OCI-LY1 (cell line): ENCODE data around the gene PIAS1.

Source experiments
- EZH2 ChIP-seq: fragments of 200-600 bp; sonication (generic), shearing (Covaris generic); IDR thresholded peaks from 2 replicates; pipeline ENCODE4 v1.8.0; 2017; ENCODE audit warnings: borderline replicate concordance, mixed run types, mild to moderate bottlenecking, antibody characterized with exemption, low read length, moderate library complexity, mixed read lengths
- TF ChIP-seq, protein P1 (sequence below): fragments of 200-600 bp; sonication (generic), shearing (Covaris generic); IDR thresholded peaks from 2 replicates; pipeline ENCODE4 v1.5.1; 2017; ENCODE audit warnings: mild to moderate bottlenecking, antibody characterized with exemption, low read length, moderate library complexity, mixed read lengths

DNA sequence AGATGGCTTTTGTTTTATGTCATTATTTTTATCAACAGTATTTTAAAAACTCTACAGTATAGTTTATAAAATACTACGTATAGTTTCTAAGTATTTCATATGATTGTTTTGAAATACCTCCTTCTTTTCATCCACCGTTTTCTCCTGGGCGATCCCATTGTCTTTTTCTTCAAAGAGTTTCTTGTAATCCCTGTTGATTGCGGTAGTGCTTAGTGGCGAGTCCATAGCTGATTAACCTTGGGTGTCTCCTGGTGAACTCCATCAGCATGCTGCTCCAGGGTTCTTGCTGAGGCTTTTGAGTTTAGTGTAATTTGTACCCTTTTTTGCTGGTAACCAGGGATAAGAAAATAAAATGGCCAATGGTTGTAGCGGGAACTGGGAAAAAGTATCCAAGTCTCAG lies 3.6 kb downstream of the PIAS1 start:
- TF ChIP-seq, protein P1, sequence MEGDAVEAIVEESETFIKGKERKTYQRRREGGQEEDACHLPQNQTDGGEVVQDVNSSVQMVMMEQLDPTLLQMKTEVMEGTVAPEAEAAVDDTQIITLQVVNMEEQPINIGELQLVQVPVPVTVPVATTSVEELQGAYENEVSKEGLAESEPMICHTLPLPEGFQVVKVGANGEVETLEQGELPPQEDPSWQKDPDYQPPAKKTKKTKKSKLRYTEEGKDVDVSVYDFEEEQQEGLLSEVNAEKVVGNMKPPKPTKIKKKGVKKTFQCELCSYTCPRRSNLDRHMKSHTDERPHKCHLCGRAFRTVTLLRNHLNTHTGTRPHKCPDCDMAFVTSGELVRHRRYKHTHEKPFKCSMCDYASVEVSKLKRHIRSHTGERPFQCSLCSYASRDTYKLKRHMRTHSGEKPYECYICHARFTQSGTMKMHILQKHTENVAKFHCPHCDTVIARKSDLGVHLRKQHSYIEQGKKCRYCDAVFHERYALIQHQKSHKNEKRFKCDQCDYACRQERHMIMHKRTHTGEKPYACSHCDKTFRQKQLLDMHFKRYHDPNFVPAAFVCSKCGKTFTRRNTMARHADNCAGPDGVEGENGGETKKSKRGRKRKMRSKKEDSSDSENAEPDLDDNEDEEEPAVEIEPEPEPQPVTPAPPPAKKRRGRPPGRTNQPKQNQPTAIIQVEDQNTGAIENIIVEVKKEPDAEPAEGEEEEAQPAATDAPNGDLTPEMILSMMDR, result no peak
- no peak for TF ChIP-seq EZH2
